ENCODE results near the gene IL6.

Gene IL6

DNA sequence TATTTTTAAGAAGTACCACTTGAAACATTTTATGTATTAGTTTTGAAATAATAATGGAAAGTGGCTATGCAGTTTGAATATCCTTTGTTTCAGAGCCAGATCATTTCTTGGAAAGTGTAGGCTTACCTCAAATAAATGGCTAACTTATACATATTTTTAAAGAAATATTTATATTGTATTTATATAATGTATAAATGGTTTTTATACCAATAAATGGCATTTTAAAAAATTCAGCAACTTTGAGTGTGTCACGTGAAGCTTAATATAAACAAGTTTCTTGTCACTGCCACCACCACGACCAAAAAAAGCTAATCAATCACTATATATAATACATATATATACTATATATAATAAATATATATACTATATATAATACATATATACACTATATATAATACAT is 4.8 kb downstream of the IL6 start:
- Histone ChIP-seq H3K36me3 (ENCODE audit: insufficient read depth, low read length) (no peaks in the 10 kb centered on the region), H3K4me2 (ENCODE audit: insufficient read depth, low read length) (no peak overlapping the region), H3K27ac (ENCODE audit: low read length) (no peak overlapping the region), H3K27me3 (ENCODE audit: insufficient read depth, low read length, poor library complexity) (peaks cover 27% of the 10 kb centered on the region), H3K4me1 (ENCODE audit: insufficient read depth, low read length) (peaks cover 11% of the 10 kb centered on the region), H2AFZ (ENCODE audit: low read depth, low read length) (no peak overlapping the region), H3K9me3 (ENCODE audit: insufficient read depth, low read length, severe bottlenecking) (no peaks in the 10 kb centered on the region), H3K9ac (ENCODE audit: low read depth, low read length) (no peak overlapping the region), H3K4me3 (ENCODE audit: low read depth in 1 of 2, low read length in 2 of 2) (no peak overlapping the region), H3K79me2 (ENCODE audit: insufficient read depth, low read length) (no peaks in the 10 kb centered on the region), H4K20me1 (ENCODE audit: insufficient read depth, low read length) (no peaks in the 10 kb centered on the region)
- no peak for DNase-seq
- TF ChIP-seq, protein P1, sequence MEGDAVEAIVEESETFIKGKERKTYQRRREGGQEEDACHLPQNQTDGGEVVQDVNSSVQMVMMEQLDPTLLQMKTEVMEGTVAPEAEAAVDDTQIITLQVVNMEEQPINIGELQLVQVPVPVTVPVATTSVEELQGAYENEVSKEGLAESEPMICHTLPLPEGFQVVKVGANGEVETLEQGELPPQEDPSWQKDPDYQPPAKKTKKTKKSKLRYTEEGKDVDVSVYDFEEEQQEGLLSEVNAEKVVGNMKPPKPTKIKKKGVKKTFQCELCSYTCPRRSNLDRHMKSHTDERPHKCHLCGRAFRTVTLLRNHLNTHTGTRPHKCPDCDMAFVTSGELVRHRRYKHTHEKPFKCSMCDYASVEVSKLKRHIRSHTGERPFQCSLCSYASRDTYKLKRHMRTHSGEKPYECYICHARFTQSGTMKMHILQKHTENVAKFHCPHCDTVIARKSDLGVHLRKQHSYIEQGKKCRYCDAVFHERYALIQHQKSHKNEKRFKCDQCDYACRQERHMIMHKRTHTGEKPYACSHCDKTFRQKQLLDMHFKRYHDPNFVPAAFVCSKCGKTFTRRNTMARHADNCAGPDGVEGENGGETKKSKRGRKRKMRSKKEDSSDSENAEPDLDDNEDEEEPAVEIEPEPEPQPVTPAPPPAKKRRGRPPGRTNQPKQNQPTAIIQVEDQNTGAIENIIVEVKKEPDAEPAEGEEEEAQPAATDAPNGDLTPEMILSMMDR (IDR thresholded peaks at IDR 0.05; ENCODE audit: borderline replicate concordance, extremely low read depth, low read length, poor library complexity, severe bottlenecking) = no peak
- TF ChIP-seq EZH2 (IDR thresholded peaks at IDR 0.05; ENCODE audit: borderline replicate concordance, low read depth, low read length, severe bottlenecking) = no peak
- ATAC-seq (ENCODE audit: insufficient read depth, low read depth) = no peak

DNA sequence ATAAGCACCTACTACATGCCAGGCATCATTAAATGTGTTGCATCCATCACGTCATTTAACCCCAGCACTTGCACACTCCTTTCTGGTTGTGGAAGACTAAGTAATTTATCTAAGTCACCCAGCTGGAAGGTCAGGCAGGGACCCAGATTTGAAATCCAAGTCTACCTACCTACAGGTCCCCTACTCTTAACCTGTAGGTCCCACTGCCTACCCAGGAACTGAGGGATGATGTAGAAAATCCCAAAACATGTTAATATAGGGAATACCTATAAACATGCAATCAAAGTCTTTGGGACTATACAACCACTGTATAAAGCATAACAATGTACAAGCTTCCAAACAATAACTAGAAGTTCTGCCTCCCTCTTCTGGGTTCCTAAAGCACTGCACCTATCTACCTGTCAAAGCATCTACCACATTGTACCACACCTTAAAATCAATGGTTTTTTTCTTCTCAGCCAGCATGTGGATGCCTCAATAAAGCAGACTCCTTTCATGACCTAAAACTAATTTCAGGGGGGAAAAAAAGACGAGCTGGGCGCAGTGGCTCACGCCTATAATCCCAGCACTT is 5.6 kb downstream of the IL6 start:
- DNase-seq (no peak), ATAC-seq (ENCODE audit: insufficient read depth, low read depth) (no peak)
- no peaks in the 10 kb centered on the region for H3K79me2 ChIP-seq (ENCODE audit: insufficient read depth, low read length)
- no peaks in the 10 kb centered on the region for H4K20me1 ChIP-seq (ENCODE audit: insufficient read depth, low read length)
- no peak overlapping the region for H3K4me3 ChIP-seq (ENCODE audit: low read depth in 1 of 2, low read length in 2 of 2)
- H3K4me1 ChIP-seq (ENCODE audit: insufficient read depth, low read length) = 0 out of 2 replicates have a peak, but pooled peaks cover 3% of the 10 kb centered on the region
- no peak overlapping the region for H3K9ac ChIP-seq (ENCODE audit: low read depth, low read length)
- H3K4me2 ChIP-seq (ENCODE audit: insufficient read depth, low read length) = no peak overlapping the region
- TF ChIP-seq, protein P1 (IDR thresholded peaks at IDR 0.05; ENCODE audit: borderline replicate concordance, extremely low read depth, low read length, poor library complexity, severe bottlenecking) = no peak
- TF ChIP-seq EZH2 (IDR thresholded peaks at IDR 0.05; ENCODE audit: borderline replicate concordance, low read depth, low read length, severe bottlenecking) = no peak
- H3K9me3 ChIP-seq (ENCODE audit: insufficient read depth, low read length, severe bottlenecking) = no peaks in the 10 kb centered on the region
- peaks cover 19% of the 10 kb centered on the region for H3K27me3 ChIP-seq (ENCODE audit: insufficient read depth, low read length, poor library complexity)
- no peaks in the 10 kb centered on the region for H3K36me3 ChIP-seq (ENCODE audit: insufficient read depth, low read length)
- no peak overlapping the region for H2AFZ ChIP-seq (ENCODE audit: low read depth, low read length)
- H3K27ac ChIP-seq (ENCODE audit: low read length) = no peak overlapping the region

DNA sequence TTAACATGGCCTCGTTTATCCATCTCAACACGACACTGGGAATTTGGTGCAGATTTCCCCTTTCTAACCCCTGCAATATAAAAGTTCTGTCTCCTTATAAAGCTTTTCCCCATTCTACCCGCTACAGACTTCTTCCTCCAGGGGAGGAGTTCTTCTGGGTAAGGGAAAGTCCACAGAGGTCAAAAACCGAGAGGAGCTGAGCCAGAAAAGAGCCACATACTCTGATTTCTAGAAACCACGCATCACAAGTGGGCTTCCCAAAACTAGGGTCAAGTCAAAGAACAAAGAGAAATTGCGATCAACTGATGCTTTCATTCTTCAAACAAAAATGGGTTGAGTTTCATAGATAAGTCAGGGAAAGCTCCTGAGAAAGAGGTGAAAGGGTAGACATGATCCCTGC is 6.8 kb downstream of the IL6 start:
- Histone ChIP-seq H2AFZ (ENCODE audit: low read depth, low read length) (no peak overlapping the region), H3K4me2 (ENCODE audit: insufficient read depth, low read length) (no peak overlapping the region), H3K4me3 (ENCODE audit: low read depth in 1 of 2, low read length in 2 of 2) (no peak overlapping the region), H3K27me3 (ENCODE audit: insufficient read depth, low read length, poor library complexity) (peaks cover 12% of the 10 kb centered on the region), H3K79me2 (ENCODE audit: insufficient read depth, low read length) (no peaks in the 10 kb centered on the region), H3K9me3 (ENCODE audit: insufficient read depth, low read length, severe bottlenecking) (no peaks in the 10 kb centered on the region), H3K9ac (ENCODE audit: low read depth, low read length) (no peak overlapping the region), H3K27ac (ENCODE audit: low read length) (no peak overlapping the region), H3K36me3 (ENCODE audit: insufficient read depth, low read length) (no peaks in the 10 kb centered on the region), H4K20me1 (ENCODE audit: insufficient read depth, low read length) (no peaks in the 10 kb centered on the region), H3K4me1 (ENCODE audit: insufficient read depth, low read length) (0 out of 2 replicates have a peak, but pooled peaks cover 3% of the 10 kb centered on the region)
- ATAC-seq (ENCODE audit: insufficient read depth, low read depth) = no peak
- no peak for DNase-seq
- no peak for TF ChIP-seq EZH2 (IDR thresholded peaks at IDR 0.05; ENCODE audit: borderline replicate concordance, low read depth, low read length, severe bottlenecking)
- TF ChIP-seq, protein P1 (IDR thresholded peaks at IDR 0.05; ENCODE audit: borderline replicate concordance, extremely low read depth, low read length, poor library complexity, severe bottlenecking) = no peak

Measured in DND-41 (cell line).